Hematopoietic multipotent progenitor cell (in vitro differentiated cells): ENCODE results near the gene TRAPPC3L. TPM values are rescaled to one million over a fixed set of nuclear protein-coding genes. Genes with fewer than 3 reads are reported as not detected.
A peak's percentile ranks its signal among the peaks of the same experiment; 100 is the strongest.

ENCODE experiments used
- DNase-seq, 3 donors: peaks; one replicate each; pipeline ENCODE4 v3.0.0-alpha.2; 2011 to 2015; ENCODE audit warnings: low read depth in 2 of 3, low spot score in 2 of 3
- total RNA-seq: library from RNA; depleted of rRNA; stranded (reverse); fragments of >200 nt; gene quantifications from one replicate; pipeline ENCODE4 v1.2.3, GENCODE V29; 2012

TRAPPC3L gene
- not detected for total RNA-seq

GRCh38 chr6:116545651-116546050 is at the start of gene TRAPPC3L:
Gene TRAPPC3L, minus strand, starts transcription at chr6:116545684. Its CDS starts 170 bp downstream, at chr6:116545514.
- DNase-seq = no peak

- DNase-seq = no peak
Measured at GRCh38 chr6:116595247-116595646, 49.8 kb upstream of the TRAPPC3L start.

- no peak for DNase-seq
Measured at GRCh38 chr6:116586738-116587137, 41.3 kb upstream of the TRAPPC3L start.

GRCh38 chr6:116586276-116586675 is 40.8 kb upstream of the TRAPPC3L start:
- DNase-seq = no peak

GRCh38 chr6:116580198-116580597 is 34.7 kb upstream of the TRAPPC3L start:
- no peak for DNase-seq

- no peak for DNase-seq
Measured at GRCh38 chr6:116579143-116579542, 33.7 kb upstream of the TRAPPC3L start.

GRCh38 chr6:116578335-116578734 is 32.9 kb upstream of the TRAPPC3L start:
- no peak for DNase-seq

- no peak for DNase-seq
Measured at GRCh38 chr6:116577486-116577885, 32.0 kb upstream of the TRAPPC3L start.

- no peak for DNase-seq
Measured at GRCh38 chr6:116575227-116575626, 29.7 kb upstream of the TRAPPC3L start.

- peak in 2 of 3 donors; percentile 11 to 20 for DNase-seq
Measured at GRCh38 chr6:116572162-116572561, 26.7 kb upstream of the TRAPPC3L start.

GRCh38 chr6:116571683-116572000 is 26.2 kb upstream of the TRAPPC3L start:
- no peak for DNase-seq

- peak; percentile 91 to 100 (median 99) for DNase-seq
Measured at GRCh38 chr6:116570856-116571682, 25.6 kb upstream of the TRAPPC3L start, which contains the start of gene RWDD1. Gene RWDD1, plus strand, starts transcription at chr6:116571504. Its CDS starts 79 bp downstream, at chr6:116571583.

GRCh38 chr6:116568821-116569755 is 23.6 kb upstream of the TRAPPC3L start:
- peak in 2 of 3 donors; percentile 14 to 24 for DNase-seq

GRCh38 chr6:116568111-116568510 is 22.6 kb upstream of the TRAPPC3L start:
- no peak for DNase-seq

- peak in 2 of 3 donors; percentile 22 to 28 for DNase-seq
Measured at GRCh38 chr6:116564921-116565872, 19.7 kb upstream of the TRAPPC3L start.

GRCh38 chr6:116564311-116564710 is 18.8 kb upstream of the TRAPPC3L start:
- no peak for DNase-seq

- no peak for DNase-seq
Measured at GRCh38 chr6:116563830-116564229, 18.3 kb upstream of the TRAPPC3L start.

GRCh38 chr6:116562614-116563013 is 17.1 kb upstream of the TRAPPC3L start:
- DNase-seq = no peak

- no peak for DNase-seq
Measured at GRCh38 chr6:116562019-116562403, 16.5 kb upstream of the TRAPPC3L start.

- DNase-seq = peak; percentile 37 to 77 (median 60)
Measured at GRCh38 chr6:116561377-116562018, 16.0 kb upstream of the TRAPPC3L start.
